HEK293 (cell line): ENCODE data around the gene ZFYVE19.

Experiments used
- CTCF ChIA-PET: fragments of 350-600 bp; formaldehyde crosslinking; extraction: SDS; loops from one replicate; lab custom pipeline; 2021; ENCODE audit warnings: antibody characterized with exemption; lab: Yijun Ruan, JAX
- POLR2A ChIA-PET: fragments of 300-600 bp; formaldehyde crosslinking; extraction: SDS; loops from one replicate; lab custom pipeline; 2020; ENCODE audit warnings: antibody characterized with exemption, inconsistent platforms; lab: Yijun Ruan, JAX
- H3K27ac ChIP-seq: fragments of 200-500 bp; sonication (Bioruptor generic); 2 replicates; pipeline ENCODE4 v1.5.1; 2014; ENCODE audit warnings: low read depth, low read length, control low read depth, inconsistent platforms; ENCODE audit errors: extremely low read depth
- H3K36me3 ChIP-seq, 2 experiments: fragments of 200-500 bp in 1 of 2; sonication (Bioruptor generic) in 1 of 2; 1 replicate in 1 of 2; 2 replicates in 1 of 2; pipeline ENCODE4 v1.5.1; 2014 to 2017; ENCODE audit warnings: inconsistent platforms in 2 of 2, low read length in 2 of 2; ENCODE audit not compliant: control insufficient read depth in 2 of 2, insufficient read depth in 1 of 2
- H3K4me1 ChIP-seq: fragments of 200-500 bp; sonication (Bioruptor generic); 2 replicates; pipeline ENCODE4 v1.5.1; 2014; ENCODE audit warnings: mild to moderate bottlenecking, low read length, inconsistent platforms; ENCODE audit not compliant: control insufficient read depth, insufficient read depth
- H3K4me3 ChIP-seq: 2 replicates; pipeline ENCODE4 v1.5.1; 2011; ENCODE audit warnings: low read depth, mild to moderate bottlenecking, control low read depth, low read length, moderate library complexity
- H3K9me3 ChIP-seq: fragments of 200-500 bp; sonication (Bioruptor generic); 2 replicates; pipeline ENCODE4 v1.5.1; 2014; ENCODE audit warnings: low read depth, low read length, inconsistent platforms; ENCODE audit not compliant: control insufficient read depth, insufficient read depth
- GLI2 ChIP-seq: fragments of 450-650 bp; formaldehyde crosslinking; IDR thresholded peaks from 2 replicates; pipeline ENCODE4; 2017; ENCODE audit warnings: missing biosample characterization, missing genetic modification characterization, low read depth, borderline replicate concordance
- GLIS1 ChIP-seq: fragments of 450-650 bp; formaldehyde crosslinking; IDR thresholded peaks from 2 replicates; pipeline ENCODE4 v1.5.1; 2016; ENCODE audit warnings: missing biosample characterization, missing genetic modification characterization
- HOXA7 ChIP-seq: sonication (generic); formaldehyde crosslinking; IDR thresholded peaks from 2 replicates; pipeline ENCODE4 v1.8.1; 2022; ENCODE audit warnings: missing genetic modification reagents, borderline replicate concordance
- KLF9 ChIP-seq: fragments of 450-650 bp; formaldehyde crosslinking; IDR thresholded peaks from 2 replicates; pipeline ENCODE4 v1.5.1; 2016; ENCODE audit warnings: missing biosample characterization, missing genetic modification characterization, low read depth
- SALL2 ChIP-seq: fragments of 450-650 bp; formaldehyde crosslinking; IDR thresholded peaks from 2 replicates; pipeline ENCODE4 v1.5.0; 2017; ENCODE audit warnings: missing biosample characterization, mild to moderate bottlenecking, missing genetic modification characterization, borderline replicate concordance
- SP7 ChIP-seq: fragments of 450-650 bp; formaldehyde crosslinking; IDR thresholded peaks from 2 replicates; pipeline ENCODE4 v1.5.1; 2016; ENCODE audit warnings: missing biosample characterization, missing genetic modification characterization
- ZBTB20 ChIP-seq: fragments of 450-650 bp; formaldehyde crosslinking; IDR thresholded peaks from 2 replicates; pipeline ENCODE4 v1.5.1; 2016; ENCODE audit warnings: missing biosample characterization, missing genetic modification characterization
- ZBTB8A ChIP-seq: fragments of 450-650 bp; formaldehyde crosslinking; IDR thresholded peaks from 2 replicates; pipeline ENCODE4 v1.5.1; 2016; ENCODE audit warnings: missing biosample characterization, missing genetic modification characterization
- ZIC2 ChIP-seq: fragments of 450-650 bp; formaldehyde crosslinking; IDR thresholded peaks from 2 replicates; pipeline ENCODE4 v1.5.1; 2016; ENCODE audit warnings: missing biosample characterization, missing genetic modification characterization
- ZNF223 ChIP-seq: fragments of 450-650 bp; formaldehyde crosslinking; IDR thresholded peaks from 2 replicates; pipeline ENCODE4 v1.5.1; 2016; ENCODE audit warnings: missing biosample characterization, missing genetic modification characterization
- ZNF239 ChIP-seq: fragments of 450-650 bp; formaldehyde crosslinking; IDR thresholded peaks from 2 replicates; pipeline ENCODE4 v1.5.1; 2016; ENCODE audit warnings: missing biosample characterization, missing genetic modification characterization
- ZNF362 ChIP-seq: fragments of 450-650 bp; formaldehyde crosslinking; IDR thresholded peaks from 2 replicates; pipeline ENCODE4 v1.5.1; 2016; ENCODE audit warnings: missing biosample characterization, missing genetic modification characterization
- ZNF366 ChIP-seq: fragments of 450-650 bp; formaldehyde crosslinking; conservative IDR thresholded peaks from 2 replicates; pipeline ENCODE4 v1.5.1; 2016; ENCODE audit warnings: missing biosample characterization, missing genetic modification characterization
- ZNF560 ChIP-seq: fragments of 450-650 bp; formaldehyde crosslinking; IDR thresholded peaks from 2 replicates; pipeline ENCODE4 v1.5.1; 2017; ENCODE audit warnings: missing biosample characterization, missing genetic modification characterization, borderline replicate concordance
- ZNF776 ChIP-seq: fragments of 450-650 bp; formaldehyde crosslinking; IDR thresholded peaks from 2 replicates; pipeline ENCODE4 v1.5.0; 2017; ENCODE audit warnings: missing biosample characterization, missing genetic modification characterization, borderline replicate concordance
- ZNF791 ChIP-seq: fragments of 450-650 bp; formaldehyde crosslinking; IDR thresholded peaks from 2 replicates; pipeline ENCODE4 v1.5.1; 2016; ENCODE audit warnings: missing biosample characterization, missing genetic modification characterization
- TF ChIP-seq, protein P1 (sequence below): fragments of 450-650 bp; formaldehyde crosslinking; IDR thresholded peaks from 2 replicates; pipeline ENCODE4 v1.5.1; 2016; ENCODE audit warnings: missing biosample characterization, missing genetic modification characterization, low read depth
- TF ChIP-seq, protein P2 (sequence below): fragments of 450-650 bp; formaldehyde crosslinking; IDR thresholded peaks from 2 replicates; pipeline ENCODE4 v1.5.1; 2016; ENCODE audit warnings: missing biosample characterization, missing genetic modification characterization
- TF ChIP-seq, protein P3 (sequence below): fragments of 450-650 bp; formaldehyde crosslinking; IDR thresholded peaks from 2 replicates; pipeline ENCODE4 v1.5.1; 2016; ENCODE audit warnings: missing biosample characterization, missing genetic modification characterization, borderline replicate concordance

ZFYVE19 gene

GRCh38 chr15:40763801-40764628 is 42.9 kb upstream of the ZFYVE19 start, which contains the start of gene GCHFR (continued):
- TF ChIP-seq, protein P1, sequence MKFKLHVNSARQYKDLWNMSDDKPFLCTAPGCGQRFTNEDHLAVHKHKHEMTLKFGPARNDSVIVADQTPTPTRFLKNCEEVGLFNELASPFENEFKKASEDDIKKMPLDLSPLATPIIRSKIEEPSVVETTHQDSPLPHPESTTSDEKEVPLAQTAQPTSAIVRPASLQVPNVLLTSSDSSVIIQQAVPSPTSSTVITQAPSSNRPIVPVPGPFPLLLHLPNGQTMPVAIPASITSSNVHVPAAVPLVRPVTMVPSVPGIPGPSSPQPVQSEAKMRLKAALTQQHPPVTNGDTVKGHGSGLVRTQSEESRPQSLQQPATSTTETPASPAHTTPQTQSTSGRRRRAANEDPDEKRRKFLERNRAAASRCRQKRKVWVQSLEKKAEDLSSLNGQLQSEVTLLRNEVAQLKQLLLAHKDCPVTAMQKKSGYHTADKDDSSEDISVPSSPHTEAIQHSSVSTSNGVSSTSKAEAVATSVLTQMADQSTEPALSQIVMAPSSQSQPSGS = no peak
- TF ChIP-seq, protein P2, sequence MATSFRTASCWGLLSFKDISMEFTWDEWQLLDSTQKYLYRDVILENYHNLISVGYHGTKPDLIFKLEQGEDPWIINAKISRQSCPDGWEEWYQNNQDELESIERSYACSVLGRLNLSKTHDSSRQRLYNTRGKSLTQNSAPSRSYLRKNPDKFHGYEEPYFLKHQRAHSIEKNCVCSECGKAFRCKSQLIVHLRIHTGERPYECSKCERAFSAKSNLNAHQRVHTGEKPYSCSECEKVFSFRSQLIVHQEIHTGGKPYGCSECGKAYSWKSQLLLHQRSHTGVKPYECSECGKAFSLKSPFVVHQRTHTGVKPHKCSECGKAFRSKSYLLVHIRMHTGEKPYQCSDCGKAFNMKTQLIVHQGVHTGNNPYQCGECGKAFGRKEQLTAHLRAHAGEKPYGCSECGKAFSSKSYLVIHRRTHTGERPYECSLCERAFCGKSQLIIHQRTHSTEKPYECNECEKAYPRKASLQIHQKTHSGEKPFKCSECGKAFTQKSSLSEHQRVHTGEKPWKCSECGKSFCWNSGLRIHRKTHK (tag by site-specific recombination) = no peak
- TF ChIP-seq HOXA7 (CRISPR knock-in tag) = no peak
- no peak for TF ChIP-seq GLI2 (tag by site-specific recombination)
- no peak for TF ChIP-seq ZNF791 (tag by site-specific recombination)
- TF ChIP-seq ZNF362 = no peak
- TF ChIP-seq SP7 = peak; percentile 34
- TF ChIP-seq, protein P3, sequence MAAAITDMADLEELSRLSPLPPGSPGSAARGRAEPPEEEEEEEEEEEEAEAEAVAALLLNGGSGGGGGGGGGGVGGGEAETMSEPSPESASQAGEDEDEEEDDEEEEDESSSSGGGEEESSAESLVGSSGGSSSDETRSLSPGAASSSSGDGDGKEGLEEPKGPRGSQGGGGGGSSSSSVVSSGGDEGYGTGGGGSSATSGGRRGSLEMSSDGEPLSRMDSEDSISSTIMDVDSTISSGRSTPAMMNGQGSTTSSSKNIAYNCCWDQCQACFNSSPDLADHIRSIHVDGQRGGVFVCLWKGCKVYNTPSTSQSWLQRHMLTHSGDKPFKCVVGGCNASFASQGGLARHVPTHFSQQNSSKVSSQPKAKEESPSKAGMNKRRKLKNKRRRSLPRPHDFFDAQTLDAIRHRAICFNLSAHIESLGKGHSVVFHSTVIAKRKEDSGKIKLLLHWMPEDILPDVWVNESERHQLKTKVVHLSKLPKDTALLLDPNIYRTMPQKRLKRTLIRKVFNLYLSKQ (tag by site-specific recombination) = no peak
- TF ChIP-seq, all 188 proteins: peak for 40

GRCh38 chr15:40764629-40765103 is 42.2 kb upstream of the ZFYVE19 start:
- Histone ChIP-seq H3K9me3 (no peaks in the 10 kb centered on the region), H3K27ac (peak overlapping the region; percentile 87), H3K4me3 (peak overlapping the region; percentile 33), H3K4me1 (peaks cover 25% of the 10 kb centered on the region), H3K36me3 (peaks cover 0 to 9% of the 10 kb centered on the region in 2 experiments; a peak in 1 of 3 replicates)
- CTCF ChIA-PET = interaction anchor here (3.7 kb wide), 1 partner anchor 18 kb away, joined by 18 read pairs; no protein-coding TSS in a partner anchor
- POLR2A ChIA-PET = interaction anchor here (0.9 to 1.8 kb wide), 4 partner anchors 25 to 164 kb away, joined by 3 to 8 read pairs (median 4); partner anchors contain the start of genes DLL4, DNAJC17 and RAD51
- peak; percentile 5; the same call in 1 of the 2 replicates for TF ChIP-seq ZBTB20 (tag by site-specific recombination)
- TF ChIP-seq ZNF776 (tag by site-specific recombination) = no peak

- CTCF ChIA-PET = interaction anchor here (0.6 to 3.7 kb wide), 6 partner anchors 12 to 282 kb away, joined by 3 to 18 read pairs (median 3); no protein-coding TSS in a partner anchor
Observed at GRCh38 chr15:40766194-40766815, 40.6 kb upstream of the ZFYVE19 start.

More at GRCh38 chr15:40766194-40766815, 40.6 kb upstream of the ZFYVE19 start:
- Histone ChIP-seq H3K36me3 (peaks cover 0 to 9% of the 10 kb centered on the region in 2 experiments; a peak in 1 of 3 replicates), H3K27ac (no peak overlapping the region), H3K9me3 (no peaks in the 10 kb centered on the region), H3K4me3 (no peak overlapping the region), H3K4me1 (peaks cover 28% of the 10 kb centered on the region)
- TF ChIP-seq ZBTB8A (tag by site-specific recombination) (0 out of 2 replicates have a peak, but pooled peaks have one; percentile 15), ZIC2 (no peak), ZNF239 (tag by site-specific recombination) (no peak), KLF9 (no peak), SALL2 (tag by site-specific recombination) (no peak), GLIS1 (tag by site-specific recombination) (peak; percentile 54; the same call in 1 of the 2 replicates), ZNF366 (tag by site-specific recombination) (no peak), ZNF560 (tag by site-specific recombination) (no peak), ZNF223 (no peak)
- POLR2A ChIA-PET = interaction anchor here (0.5 to 1.8 kb wide), 3 partner anchors 41 to 107 kb away, joined by 3 to 5 read pairs (median 4); partner anchors contain the start of genes DNAJC17 and RHOV
